GM21576 (cell line): ENCODE results near the gene NSD1.
"Not testable (repeated sequence)": the region's sequence is repeated elsewhere in the genome, so short reads cannot be mapped to it uniquely, and the experiment has no call there.

Source experiments
- ATAC-seq: cut with Tn5 transposase; IDR thresholded peaks from one replicate; pipeline ENCODE4 v1.9.1; 2021; ENCODE audit warnings: mild to moderate bottlenecking, moderate library complexity; ENCODE audit not compliant: unreplicated experiment

The NSD1 gene

GRCh38 chr5:177175336-177175735 lies 41.8 kb downstream of the NSD1 start:
- ATAC-seq, result no peak

- ATAC-seq, result no peak
These were observed 42.7 kb downstream of the NSD1 start for GRCh38 chr5:177176175-177176711.

- not testable (repeated sequence) for ATAC-seq
These were observed 44.4 kb downstream of the NSD1 start for GRCh38 chr5:177177847-177178437.

- no peak for ATAC-seq
These were observed 45.2 kb downstream of the NSD1 start for GRCh38 chr5:177178733-177179304.

- ATAC-seq, result no peak
These were observed 45.9 kb downstream of the NSD1 start for GRCh38 chr5:177179431-177179830.

- ATAC-seq, result no peak
These were observed 49.6 kb downstream of the NSD1 start for GRCh38 chr5:177183142-177183541.

GRCh38 chr5:177183766-177184360 lies 50.3 kb downstream of the NSD1 start:
- no peak for ATAC-seq

GRCh38 chr5:177185993-177186392 lies 52.4 kb downstream of the NSD1 start:
- ATAC-seq, result no peak

GRCh38 chr5:177186645-177187044 lies 53.1 kb downstream of the NSD1 start:
- no peak for ATAC-seq

GRCh38 chr5:177188775-177189174 lies 55.2 kb downstream of the NSD1 start:
- ATAC-seq, result no peak

GRCh38 chr5:177189416-177189815 lies 55.8 kb downstream of the NSD1 start:
- ATAC-seq, result no peak

GRCh38 chr5:177189965-177190364 lies 56.4 kb downstream of the NSD1 start:
- ATAC-seq, result no peak

GRCh38 chr5:177194268-177194667 lies 60.7 kb downstream of the NSD1 start:
- ATAC-seq, result no peak

GRCh38 chr5:177195307-177195952 lies 61.9 kb downstream of the NSD1 start:
- ATAC-seq, result no peak

GRCh38 chr5:177198738-177199137 lies 65.2 kb downstream of the NSD1 start:
- no peak for ATAC-seq

- ATAC-seq, result no peak
These were observed 70.7 kb downstream of the NSD1 start for GRCh38 chr5:177204281-177204680.

- no peak for ATAC-seq
These were observed 76.0 kb downstream of the NSD1 start for GRCh38 chr5:177209610-177210009.

- no peak for ATAC-seq
These were observed 78.7 kb downstream of the NSD1 start for GRCh38 chr5:177212242-177212641.

- no peak for ATAC-seq
These were observed 87.0 kb downstream of the NSD1 start for GRCh38 chr5:177220576-177220975.

- ATAC-seq, result no peak
These were observed 88.7 kb downstream of the NSD1 start for GRCh38 chr5:177222269-177222668.

GRCh38 chr5:177225798-177226197 lies 92.2 kb downstream of the NSD1 start:
- ATAC-seq, result no peak

GRCh38 chr5:177226860-177227259 lies 93.3 kb downstream of the NSD1 start:
- no peak for ATAC-seq
